Effector memory CD8-positive, alpha-beta T cell (primary cell): ENCODE results near the gene HAPLN2.

Experiments used
- ATAC-seq: fragments of 150-1000 bp; cut with Tn5 transposase; replicated peaks from 2 replicates; pipeline ENCODE4 v1.10.0; 2021; ENCODE audit warnings: mild to moderate bottlenecking, moderate library complexity
- DNase-seq, 3 experiments: peaks; one replicate each; pipeline ENCODE4 v3.0.0; 2021
- H3K27ac Mint-ChIP-seq, 2 donors: one replicate each; pipeline ENCODE4 v1.8.0; 2022; ENCODE audit warnings: mild to moderate bottlenecking in 2 of 2, mixed read lengths in 2 of 2, moderate library complexity in 2 of 2
- H3K27me3 Mint-ChIP-seq, 2 donors: one replicate each; pipeline ENCODE4 v1.8.0; 2022; ENCODE audit warnings: mixed read lengths in 2 of 2
- H3K36me3 Mint-ChIP-seq: one replicate; pipeline ENCODE4 v1.8.0; 2022; ENCODE audit warnings: mild to moderate bottlenecking, moderate library complexity, mixed read lengths; ENCODE audit not compliant: insufficient read depth
- H3K4me1 Mint-ChIP-seq, 2 donors: one replicate each; pipeline ENCODE4 v1.8.0; 2022; ENCODE audit warnings: low read depth in 2 of 2, mixed read lengths in 2 of 2
- H3K4me3 Mint-ChIP-seq, 2 donors: one replicate each; pipeline ENCODE4 v1.8.0; 2022; ENCODE audit warnings: mild to moderate bottlenecking in 2 of 2, mixed read lengths in 2 of 2, moderate library complexity in 2 of 2
- H3K9me3 Mint-ChIP-seq, 2 donors: one replicate each; pipeline ENCODE4 v1.8.0; 2022; ENCODE audit warnings: mixed read lengths in 2 of 2

Gene HAPLN2

DNA sequence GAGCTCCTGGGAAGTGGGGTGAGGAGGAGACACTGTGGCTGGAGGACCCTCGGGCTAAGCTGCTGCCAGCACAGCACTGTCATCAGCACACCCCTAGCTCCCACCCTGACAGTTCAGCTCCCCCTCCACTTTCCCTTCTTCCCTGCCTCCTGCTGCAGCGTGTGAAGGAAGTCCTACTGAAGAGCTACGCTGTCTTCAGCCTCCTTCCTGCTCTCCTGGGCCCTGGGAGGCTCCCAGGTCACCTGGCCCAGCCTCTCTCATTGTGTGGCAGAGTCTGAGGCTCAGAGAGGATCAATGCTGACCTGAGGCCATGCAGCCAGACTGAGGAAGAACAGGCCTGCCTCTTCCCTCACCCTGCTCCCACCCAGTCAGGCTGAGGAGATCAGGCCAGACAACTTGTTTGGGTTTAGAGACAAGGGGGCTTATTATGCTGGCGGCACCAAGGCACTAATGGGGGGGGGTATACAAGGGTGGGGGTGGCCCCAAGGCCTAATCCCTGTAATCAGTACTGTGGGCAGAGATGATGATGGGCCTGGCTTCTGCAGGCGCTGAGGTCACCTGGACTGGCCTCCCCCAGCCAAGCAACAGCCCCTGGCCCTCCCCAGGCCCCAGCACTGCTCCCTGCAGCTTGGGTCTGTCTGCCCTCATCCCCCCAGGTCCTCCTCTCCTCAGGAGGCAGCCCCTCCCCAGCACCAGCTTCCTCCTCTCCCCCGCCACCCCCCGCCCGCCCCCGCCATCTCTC lies 48.9 kb downstream of the HAPLN2 start:
- Mint-ChIP-seq H3K4me3 (no peak overlapping the region), H3K27me3 (peaks cover 20 to 34% of the 10 kb centered on the region in 2 donors), H3K36me3 (peaks cover 4% of the 10 kb centered on the region), H3K9me3 (no peaks in the 10 kb centered on the region), H3K4me1 (peaks cover 6 to 12% of the 10 kb centered on the region in 2 donors), H3K27ac (no peak overlapping the region)
- ATAC-seq = no peak
- DNase-seq = no peak

- DNase-seq = no peak
- H3K4me3 Mint-ChIP-seq = no peak overlapping the region
- peaks cover 29 to 43% of the 10 kb centered on the region in 2 donors for H3K27me3 Mint-ChIP-seq
- no peak for ATAC-seq
- peaks cover 6 to 12% of the 10 kb centered on the region in 2 donors for H3K4me1 Mint-ChIP-seq
- no peaks in the 10 kb centered on the region for H3K9me3 Mint-ChIP-seq
- peaks cover 4% of the 10 kb centered on the region for H3K36me3 Mint-ChIP-seq
- no peak overlapping the region for H3K27ac Mint-ChIP-seq
Observed at GRCh38 chr1:156668801-156669637, 49.8 kb downstream of the HAPLN2 start.

- DNase-seq (no peak), ATAC-seq (no peak)
- H3K36me3 Mint-ChIP-seq = peaks cover 4% of the 10 kb centered on the region
- peaks cover 36 to 51% of the 10 kb centered on the region in 2 donors for H3K27me3 Mint-ChIP-seq
- no peak overlapping the region for H3K4me3 Mint-ChIP-seq
- peaks cover 6 to 12% of the 10 kb centered on the region in 2 donors for H3K4me1 Mint-ChIP-seq
- H3K9me3 Mint-ChIP-seq = no peaks in the 10 kb centered on the region
- H3K27ac Mint-ChIP-seq = no peak overlapping the region
Observed at GRCh38 chr1:156669794-156670193, 50.6 kb downstream of the HAPLN2 start.

- H3K4me3 Mint-ChIP-seq = no peak overlapping the region
Observed at GRCh38 chr1:156670359-156670758, 51.1 kb downstream of the HAPLN2 start.

DNA sequence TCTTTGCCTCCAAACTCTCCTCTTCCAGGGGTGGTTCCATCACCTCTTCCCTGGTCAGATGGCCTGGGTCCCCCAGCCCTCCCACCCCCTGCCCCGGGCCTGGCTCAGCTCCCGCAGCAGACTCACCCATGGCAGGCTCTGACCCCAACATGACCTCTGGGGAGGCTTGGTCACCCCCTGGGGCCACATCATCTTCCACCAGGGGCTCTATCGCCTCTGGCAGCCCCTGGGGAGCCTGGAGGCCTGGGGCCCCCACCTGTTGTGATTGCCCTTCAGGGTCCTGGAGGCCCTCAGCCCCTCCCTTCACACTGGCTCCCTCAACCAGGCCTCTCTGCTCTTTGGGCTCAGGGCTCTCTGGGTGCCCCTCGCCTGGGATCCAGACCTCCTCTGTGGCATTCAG lies 51.6 kb downstream of the HAPLN2 start:
- no peak for DNase-seq
- Mint-ChIP-seq H3K4me3 (no peak overlapping the region), H3K36me3 (peaks cover 4% of the 10 kb centered on the region), H3K27ac (peak overlapping the region in 1 of 2 donors; percentile 2), H3K4me1 (peaks cover 1 to 6% of the 10 kb centered on the region in 2 donors), H3K27me3 (peaks cover 45 to 61% of the 10 kb centered on the region in 2 donors), H3K9me3 (no peaks in the 10 kb centered on the region)
- ATAC-seq = no peak

More at GRCh38 chr1:156670359-156670758, 51.1 kb downstream of the HAPLN2 start:
- DNase-seq (no peak), ATAC-seq (no peak)
- no peaks in the 10 kb centered on the region for H3K9me3 Mint-ChIP-seq
- H3K36me3 Mint-ChIP-seq = peaks cover 4% of the 10 kb centered on the region
- no peak overlapping the region for H3K27ac Mint-ChIP-seq
- peaks cover 41 to 56% of the 10 kb centered on the region in 2 donors for H3K27me3 Mint-ChIP-seq
- peaks cover 5 to 11% of the 10 kb centered on the region in 2 donors for H3K4me1 Mint-ChIP-seq

GRCh38 chr1:156671804-156672203 lies 52.6 kb downstream of the HAPLN2 start:
- DNase-seq (no peak), ATAC-seq (no peak)
- H3K36me3 Mint-ChIP-seq = peaks cover 4% of the 10 kb centered on the region
- H3K27ac Mint-ChIP-seq = peak overlapping the region in 1 of 2 donors; percentile 2
- peaks cover under 1 to 6% of the 10 kb centered on the region in 2 donors for H3K4me1 Mint-ChIP-seq
- no peak overlapping the region for H3K4me3 Mint-ChIP-seq
- H3K9me3 Mint-ChIP-seq = no peaks in the 10 kb centered on the region
- peaks cover 45 to 66% of the 10 kb centered on the region in 2 donors for H3K27me3 Mint-ChIP-seq

- Mint-ChIP-seq H3K4me3 (no peak overlapping the region), H3K27ac (peak overlapping the region in 1 of 2 donors; percentile 28), H3K27me3 (peaks cover 62 to 84% of the 10 kb centered on the region in 2 donors), H3K4me1 (peaks cover 11% of the 10 kb centered on the region in 2 donors), H3K36me3 (peaks cover 4% of the 10 kb centered on the region), H3K9me3 (no peaks in the 10 kb centered on the region)
- DNase-seq (no peak), ATAC-seq (no peak)
Observed at GRCh38 chr1:156673387-156674121, 54.3 kb downstream of the HAPLN2 start.
